Natural killer cell treated with Interleukin-12 subunit alpha and Interleukin-12 subunit beta and Interleukin-15 and Interleukin-18, amount 100 ng/mL, for 72 hours (primary cell): Measurements from ENCODE around the gene PAPPA. TPM values are rescaled to one million over a fixed set of nuclear protein-coding genes. Genes with fewer than 3 reads are reported as not detected.

Source experiments
- ATAC-seq, 2 donors: fragments of 150-1000 bp; cut with Tn5 transposase in 1 of 2; sonication (Bioruptor Pico), chemical (Tn5 transposase) in 1 of 2; 2 replicates each; pipeline ENCODE4 v1.10.0; 2021
- DNase-seq: peaks from one replicate; pipeline ENCODE4 v3.0.0; 2022; ENCODE audit warnings: low spot score
- H3K27ac Mint-ChIP-seq, 2 donors: 1 replicate in 1 of 2; 2 replicates in 1 of 2; pipeline ENCODE4 v1.8.0; 2022; ENCODE audit warnings: mixed read lengths in 2 of 2, mild to moderate bottlenecking in 1 of 2, moderate library complexity in 1 of 2
- H3K27me3 Mint-ChIP-seq, 2 donors: 1 replicate in 1 of 2; 2 replicates in 1 of 2; pipeline ENCODE4 v1.8.0; 2022; ENCODE audit warnings: mixed read lengths in 2 of 2
- H3K36me3 Mint-ChIP-seq: one replicate; pipeline ENCODE4 v1.8.0; 2022; ENCODE audit warnings: mixed read lengths
- H3K4me1 Mint-ChIP-seq, 2 donors: 1 replicate in 1 of 2; 2 replicates in 1 of 2; pipeline ENCODE4 v1.8.0; 2022; ENCODE audit warnings: low read depth in 2 of 2, mixed read lengths in 2 of 2, mild to moderate bottlenecking in 1 of 2
- H3K4me3 Mint-ChIP-seq: one replicate; pipeline ENCODE4 v1.8.0; 2022; ENCODE audit warnings: mixed read lengths
- H3K9me3 Mint-ChIP-seq: 2 replicates; pipeline ENCODE4 v1.8.0; 2022; ENCODE audit warnings: mixed read lengths
- total RNA-seq, 2 donors: library from RNA; stranded (reverse); gene quantifications; one replicate each; pipeline ENCODE4 v1.2.3, GENCODE V29; 2022

PAPPA gene
- total RNA-seq, 2 donors from 2014 or later = not detected

DNA sequence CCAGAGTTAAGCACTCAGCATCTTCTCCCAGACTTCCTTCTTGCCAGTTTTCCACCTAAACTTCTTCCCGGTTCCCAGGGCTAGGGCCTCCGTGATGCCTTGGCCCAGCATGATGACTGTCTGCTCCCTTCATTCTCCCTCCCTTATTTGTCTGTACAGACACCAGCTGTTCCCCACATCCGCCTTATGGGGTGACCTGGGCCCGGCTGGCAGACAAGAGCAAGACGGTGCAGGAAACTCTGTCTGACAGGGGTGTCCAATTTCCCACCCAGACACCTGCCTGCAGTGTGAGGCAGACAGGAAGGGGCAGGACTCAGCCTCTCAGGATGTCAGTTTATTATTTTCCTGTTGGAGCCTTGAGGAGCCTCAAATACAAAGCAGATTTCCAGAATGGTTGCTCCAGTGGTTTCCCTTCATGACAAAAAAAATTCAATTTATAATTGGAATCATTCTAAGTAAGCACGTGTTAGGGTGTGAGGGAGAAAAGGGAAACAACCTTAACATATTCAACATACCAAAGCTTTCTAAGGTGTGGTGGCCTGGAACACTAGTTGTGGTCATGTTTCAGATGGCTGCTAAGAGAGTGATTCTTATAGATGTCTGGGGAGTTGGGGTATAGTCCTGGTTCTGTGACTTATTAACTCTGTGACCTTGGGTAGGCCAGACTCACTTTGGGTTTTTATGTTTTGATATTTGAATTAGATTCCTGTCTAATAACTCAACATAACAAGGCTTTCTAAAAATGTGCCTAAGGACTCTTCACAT is 234.5 kb downstream of the PAPPA start:
- Mint-ChIP-seq H3K9me3 (peaks cover 7% of the 10 kb centered on the region), H3K4me3 (no peak overlapping the region), H3K27ac (no peak overlapping the region), H3K4me1 (no peaks in the 10 kb centered on the region), H3K27me3 (no peaks in the 10 kb centered on the region), H3K36me3 (no peaks in the 10 kb centered on the region)
- no peak for DNase-seq
- ATAC-seq = no peak

DNA sequence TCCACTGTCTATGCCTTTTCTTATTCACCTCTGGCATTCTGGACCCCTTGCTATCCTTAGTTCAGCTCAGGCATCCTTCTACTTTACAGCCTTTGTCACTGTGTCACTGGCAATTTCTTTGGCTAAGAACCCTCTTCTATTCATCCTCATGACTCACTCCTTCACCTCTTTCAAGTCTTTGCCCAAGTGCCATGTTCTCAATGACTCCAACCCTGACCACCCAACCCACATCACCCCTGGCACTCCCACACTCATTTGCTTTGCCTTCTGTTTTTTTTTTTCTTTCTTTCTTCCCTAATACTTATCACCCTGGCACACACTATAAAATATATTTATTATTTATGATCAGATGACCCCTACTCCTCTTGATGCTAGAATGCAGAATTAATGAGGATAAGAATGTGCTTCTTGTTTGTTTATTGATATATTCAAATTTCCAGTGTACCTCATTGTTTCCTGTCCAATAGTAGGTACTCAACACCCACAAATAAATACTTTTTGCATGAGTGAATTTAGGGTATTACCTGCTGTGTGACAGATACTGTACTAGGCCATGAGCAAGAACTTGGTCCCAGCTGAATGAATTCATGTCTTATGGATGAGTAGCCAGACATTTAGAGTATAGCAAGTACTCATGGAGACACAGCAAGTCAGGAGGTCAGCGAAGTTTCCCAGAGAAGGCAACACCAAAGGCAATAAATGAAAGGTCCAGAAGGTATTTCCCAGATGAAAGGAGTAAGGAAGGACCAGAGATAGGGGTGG is 236.1 kb downstream of the PAPPA start:
- ATAC-seq (no peak), DNase-seq (no peak)
- Mint-ChIP-seq H3K27me3 (no peaks in the 10 kb centered on the region), H3K36me3 (no peaks in the 10 kb centered on the region), H3K4me1 (no peaks in the 10 kb centered on the region), H3K27ac (no peak overlapping the region), H3K9me3 (peaks cover 19% of the 10 kb centered on the region), H3K4me3 (no peak overlapping the region)

GRCh38 chr9:116390303-116391228 is 237.0 kb downstream of the PAPPA start:
- peaks cover 17% of the 10 kb centered on the region for H3K9me3 Mint-ChIP-seq
- ATAC-seq = no peak
- H3K27ac Mint-ChIP-seq = no peak overlapping the region
- no peaks in the 10 kb centered on the region for H3K27me3 Mint-ChIP-seq
- no peak overlapping the region for H3K4me3 Mint-ChIP-seq
- no peaks in the 10 kb centered on the region for H3K4me1 Mint-ChIP-seq
- no peaks in the 10 kb centered on the region for H3K36me3 Mint-ChIP-seq
- no peak for DNase-seq

GRCh38 chr9:116391306-116391900 is 237.8 kb downstream of the PAPPA start:
- no peak overlapping the region for H3K4me3 Mint-ChIP-seq
- H3K9me3 Mint-ChIP-seq = peaks cover 15% of the 10 kb centered on the region
- no peaks in the 10 kb centered on the region for H3K4me1 Mint-ChIP-seq
- ATAC-seq (peak in 1 of 2 donors; percentile 13), DNase-seq (no peak)
- H3K36me3 Mint-ChIP-seq = no peaks in the 10 kb centered on the region
- no peaks in the 10 kb centered on the region for H3K27me3 Mint-ChIP-seq
- no peak overlapping the region for H3K27ac Mint-ChIP-seq

DNA sequence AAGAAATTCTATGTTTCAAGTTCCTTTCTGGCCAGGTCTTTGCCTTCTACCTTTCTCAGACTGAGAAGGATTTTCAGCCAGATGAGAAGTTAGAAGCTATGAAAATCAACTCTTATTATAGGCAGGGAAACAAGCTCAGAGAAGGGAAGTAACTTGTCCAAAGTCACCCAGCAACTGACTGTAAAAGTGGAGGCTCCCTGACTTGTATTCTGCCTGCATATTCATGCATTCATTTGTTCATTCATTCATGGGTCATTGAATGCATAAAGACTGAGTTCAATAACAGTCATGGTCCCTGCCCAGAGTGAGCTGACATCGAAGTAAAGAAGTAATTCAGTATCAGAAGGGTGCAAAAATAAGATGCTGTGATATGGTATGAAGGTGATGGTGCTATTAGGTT is 239.6 kb downstream of the PAPPA start:
- Mint-ChIP-seq H3K4me3 (no peak overlapping the region), H3K4me1 (no peaks in the 10 kb centered on the region), H3K36me3 (no peaks in the 10 kb centered on the region), H3K9me3 (peaks cover 18% of the 10 kb centered on the region), H3K27me3 (no peaks in the 10 kb centered on the region), H3K27ac (no peak overlapping the region)
- no peak for DNase-seq
- no peak for ATAC-seq

GRCh38 chr9:116394070-116394469 is 240.5 kb downstream of the PAPPA start:
- ATAC-seq (no peak), DNase-seq (no peak)
- Mint-ChIP-seq H3K4me1 (no peaks in the 10 kb centered on the region), H3K27ac (no peak overlapping the region), H3K27me3 (no peaks in the 10 kb centered on the region), H3K36me3 (no peaks in the 10 kb centered on the region), H3K9me3 (peaks cover 18% of the 10 kb centered on the region), H3K4me3 (no peak overlapping the region)

DNA sequence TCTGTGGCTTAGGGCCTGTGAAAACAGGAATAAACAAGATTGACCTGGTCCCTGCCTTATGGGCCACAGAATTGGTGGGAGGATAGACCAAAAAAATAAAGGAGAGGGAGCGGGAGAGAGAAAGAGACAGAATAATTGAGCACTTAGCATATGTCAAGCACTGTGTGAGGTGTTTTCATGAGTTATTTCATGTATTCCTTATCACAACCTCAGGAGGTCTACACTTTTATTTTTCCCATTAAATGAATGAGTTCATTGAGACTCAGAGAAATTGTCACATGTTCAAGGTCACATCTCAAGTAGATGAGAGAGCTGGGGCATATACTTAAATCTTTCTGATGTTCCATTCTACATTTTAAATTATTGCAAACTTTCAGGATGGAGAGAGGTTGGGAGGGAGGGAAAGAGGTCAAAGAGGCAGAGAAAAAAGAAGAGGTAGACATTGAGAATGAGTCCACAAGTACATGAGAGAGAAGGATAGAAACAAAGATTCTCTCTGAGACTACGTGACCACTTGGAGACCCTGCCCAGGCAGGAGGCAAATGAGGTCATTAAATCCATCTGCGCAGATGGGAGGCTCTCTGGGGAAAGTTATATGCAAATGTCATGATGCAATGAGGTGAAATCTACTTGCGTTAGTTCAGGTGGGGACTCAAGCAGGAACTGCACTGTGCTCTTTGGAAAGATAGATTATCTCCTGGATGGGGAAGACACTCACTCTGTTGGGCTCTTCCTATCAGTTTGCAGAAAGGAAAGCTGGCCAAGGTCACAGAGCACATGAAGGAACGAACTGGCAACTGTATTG is 241.5 kb downstream of the PAPPA start:
- Mint-ChIP-seq H3K27ac (no peak overlapping the region), H3K4me1 (peaks cover 0 to 6% of the 10 kb centered on the region in 2 donors), H3K36me3 (no peaks in the 10 kb centered on the region), H3K9me3 (peaks cover 20% of the 10 kb centered on the region), H3K27me3 (no peaks in the 10 kb centered on the region), H3K4me3 (no peak overlapping the region)
- DNase-seq (no peak), ATAC-seq (no peak)

DNA sequence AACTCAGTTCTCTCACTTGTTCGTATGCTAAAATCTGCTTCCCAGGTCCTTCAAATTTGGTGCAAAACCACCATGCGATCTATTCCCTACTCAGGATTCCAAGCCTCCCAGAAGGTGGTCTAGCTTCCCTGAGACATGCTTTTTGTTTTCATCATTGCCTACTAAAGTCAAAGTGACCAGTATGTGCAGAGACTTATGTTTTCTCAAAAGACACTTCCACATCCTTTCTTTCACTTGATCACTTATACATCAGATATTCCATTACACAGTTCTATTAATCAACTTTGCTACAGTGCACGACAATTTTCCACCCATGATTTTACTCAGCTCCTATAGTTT is 242.1 kb downstream of the PAPPA start:
- Mint-ChIP-seq H3K36me3 (no peaks in the 10 kb centered on the region), H3K4me3 (no peak overlapping the region), H3K9me3 (peaks cover 18% of the 10 kb centered on the region), H3K27ac (no peak overlapping the region), H3K4me1 (peaks cover 0 to 6% of the 10 kb centered on the region in 2 donors), H3K27me3 (no peaks in the 10 kb centered on the region)
- DNase-seq (no peak), ATAC-seq (no peak)

DNA sequence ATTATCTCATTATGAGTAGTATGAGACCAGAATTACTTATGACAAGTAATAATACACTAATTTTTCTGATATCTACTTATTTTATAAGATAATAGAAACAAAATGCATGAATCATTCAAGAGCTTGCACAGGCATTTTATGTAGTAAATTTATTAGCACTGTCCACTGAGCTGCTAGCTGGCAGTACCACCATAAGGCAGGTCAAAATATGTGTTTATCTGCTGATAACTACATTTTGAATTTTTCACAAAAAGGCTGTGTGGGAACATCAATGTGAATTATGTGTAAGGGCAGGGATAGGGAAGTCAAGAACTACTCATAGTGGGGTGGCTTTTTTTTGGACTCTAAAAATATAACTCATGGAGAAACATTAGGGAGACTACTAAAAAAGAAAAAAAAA is 249.6 kb downstream of the PAPPA start:
- Mint-ChIP-seq H3K4me1 (peaks cover 0 to 6% of the 10 kb centered on the region in 2 donors), H3K9me3 (peaks cover 10% of the 10 kb centered on the region), H3K27me3 (no peaks in the 10 kb centered on the region)

GRCh38 chr9:116404228-116404627 is 250.6 kb downstream of the PAPPA start:
- Mint-ChIP-seq H3K27me3 (no peaks in the 10 kb centered on the region), H3K27ac (no peak overlapping the region), H3K4me3 (no peak overlapping the region), H3K4me1 (peaks cover 0 to 6% of the 10 kb centered on the region in 2 donors), H3K9me3 (peaks cover 11% of the 10 kb centered on the region), H3K36me3 (no peaks in the 10 kb centered on the region)
- ATAC-seq (no peak), DNase-seq (no peak)

More for the DNA sequence above, 249.6 kb downstream of the PAPPA start:
- no peak overlapping the region for H3K4me3 Mint-ChIP-seq
- DNase-seq = no peak
- H3K36me3 Mint-ChIP-seq = no peaks in the 10 kb centered on the region
- ATAC-seq = no peak
- H3K27ac Mint-ChIP-seq = no peak overlapping the region

GRCh38 chr9:116405321-116405720 is 251.7 kb downstream of the PAPPA start:
- Mint-ChIP-seq H3K36me3 (no peaks in the 10 kb centered on the region), H3K9me3 (peaks cover 9% of the 10 kb centered on the region), H3K27ac (no peak overlapping the region), H3K27me3 (no peaks in the 10 kb centered on the region), H3K4me1 (no peaks in the 10 kb centered on the region), H3K4me3 (no peak overlapping the region)
- ATAC-seq = no peak
- no peak for DNase-seq

DNA sequence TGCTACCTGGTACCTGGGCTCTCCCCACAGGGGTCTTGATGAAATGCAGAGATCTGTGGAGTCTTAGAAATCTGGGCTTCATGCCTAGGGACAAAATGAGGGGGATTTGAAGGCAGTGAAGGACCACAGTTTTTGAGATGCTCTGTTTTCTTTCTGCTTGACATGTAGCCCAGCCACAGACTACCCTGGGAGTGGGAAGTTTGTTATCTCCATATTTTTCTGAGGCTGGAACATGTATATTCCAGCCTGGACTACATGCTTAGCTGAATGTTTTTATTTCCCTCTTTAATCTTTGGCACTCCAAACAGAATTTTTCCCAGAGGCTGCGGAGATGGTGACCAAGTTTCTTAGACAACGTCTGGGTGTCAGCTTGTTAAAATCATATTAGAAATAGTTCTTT is 252.9 kb downstream of the PAPPA start:
- no peaks in the 10 kb centered on the region for H3K4me1 Mint-ChIP-seq
- H3K27me3 Mint-ChIP-seq = no peaks in the 10 kb centered on the region
- H3K4me3 Mint-ChIP-seq = no peak overlapping the region
- H3K9me3 Mint-ChIP-seq = peaks cover 9% of the 10 kb centered on the region
- H3K27ac Mint-ChIP-seq = no peak overlapping the region
- DNase-seq (no peak), ATAC-seq (no peak)
- H3K36me3 Mint-ChIP-seq = no peaks in the 10 kb centered on the region

DNA sequence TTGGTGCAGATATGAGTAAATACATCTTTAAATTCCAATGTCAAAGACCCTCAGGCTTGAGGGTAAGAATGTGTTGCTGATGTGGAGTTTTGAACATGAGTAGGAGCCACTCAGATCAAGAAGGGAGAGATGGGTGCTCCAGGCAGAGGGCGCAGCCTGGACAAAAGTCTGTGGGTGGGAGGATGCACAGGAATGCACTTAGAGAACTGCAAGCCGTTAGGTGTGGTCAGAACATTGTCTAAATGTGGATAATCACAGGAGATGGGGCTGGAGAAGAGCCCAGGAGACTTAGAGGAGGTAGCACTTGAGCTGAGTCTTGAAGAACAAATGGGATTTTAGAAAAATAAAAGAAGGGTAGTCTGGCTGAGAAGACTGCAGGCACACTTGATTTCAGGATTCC is 255.5 kb downstream of the PAPPA start:
- Mint-ChIP-seq H3K27me3 (no peaks in the 10 kb centered on the region), H3K27ac (no peak overlapping the region)
- ATAC-seq = no peak

More for the DNA sequence above, 255.5 kb downstream of the PAPPA start:
- Mint-ChIP-seq H3K4me3 (no peak overlapping the region), H3K36me3 (no peaks in the 10 kb centered on the region), H3K9me3 (peaks cover 9% of the 10 kb centered on the region), H3K4me1 (no peaks in the 10 kb centered on the region)
- no peak for DNase-seq
